Upper lobe of left lung (tissue), 6 donors: Measurements from ENCODE around the gene BABAM2. TPM values are rescaled to one million over a fixed set of nuclear protein-coding genes. Genes with fewer than 3 reads are reported as not detected.
"Not testable (repeated sequence)": the region's sequence is repeated elsewhere in the genome, so short reads cannot be mapped to it uniquely, and the experiment has no call there.

Source experiments
- ATAC-seq, 2 donors: fragments of 200-7000 bp; cut with Tn5 transposase; one replicate each; pipeline ENCODE4 v1.9.1; 2022; ENCODE audit warnings: mild to moderate bottlenecking in 2 of 2, moderate library complexity in 2 of 2; ENCODE audit not compliant: low FRiP score in 2 of 2
- DNase-seq, 2 donors: peaks; one replicate each; pipeline ENCODE4 v3.0.0-alpha.2; 2019 to 2020
- H3K27ac ChIP-seq, 4 donors: fragments of 200-600 bp; sonication (generic); one replicate each; pipeline ENCODE4 v1.5.1; 2016 to 2019
- H3K27me3 ChIP-seq, 4 donors: fragments of 200-600 bp; sonication (generic); one replicate each; pipeline ENCODE4 v1.5.1; 2017 to 2019
- H3K36me3 ChIP-seq, 4 donors: fragments of 200-600 bp; sonication (generic); one replicate each; pipeline ENCODE4 v1.5.1; 2016 to 2019
- H3K4me1 ChIP-seq, 4 donors: fragments of 200-600 bp; sonication (generic); one replicate each; pipeline ENCODE4 v1.5.1; 2018 to 2019
- H3K4me3 ChIP-seq, 4 donors: fragments of 200-600 bp; sonication (generic); one replicate each; pipeline ENCODE4 v1.5.1; 2017 to 2019; ENCODE audit warnings: mild to moderate bottlenecking in 2 of 4, moderate library complexity in 1 of 4
- H3K9me3 ChIP-seq, 4 donors: fragments of 200-600 bp; sonication (generic); one replicate each; pipeline ENCODE4 v1.5.1; 2018 to 2019
- CTCF ChIP-seq, 6 experiments: fragments of 450-650 bp in 4 of 6; fragments of 200-600 bp in 2 of 6; sonication (generic) in 2 of 6; IDR thresholded peaks; one replicate each; pipeline ENCODE4 v1.5.1; 2016 to 2019; ENCODE audit warnings: antibody characterized with exemption in 6 of 6
- EP300 ChIP-seq, 4 donors: sonication (generic); formaldehyde crosslinking; IDR thresholded peaks; one replicate each; pipeline ENCODE4 v1.5.1; 2017; ENCODE audit warnings: antibody characterized with exemption in 4 of 4, control low read depth in 2 of 4
- POLR2A ChIP-seq, 4 donors: fragments of 450-650 bp; IDR thresholded peaks; one replicate each; pipeline ENCODE4 v1.5.1; 2016 to 2017; ENCODE audit warnings: antibody characterized with exemption in 4 of 4, mild to moderate bottlenecking in 2 of 4
- POLR2AphosphoS5 ChIP-seq, 2 donors: sonication (generic); formaldehyde crosslinking; IDR thresholded peaks; one replicate each; pipeline ENCODE4 v1.5.1; 2017; ENCODE audit warnings: antibody characterized with exemption in 2 of 2
- WGBS, 2 donors: methylation state at CpG; one replicate each; pipeline ENCODE4 v1.1.5; 2017 to 2018; 5-methylcytosine and 5-hydroxymethylcytosine counted together
- total RNA-seq, 6 donors: library from RNA; depleted of rRNA in 4 of 6; stranded (reverse); fragments of >200 nt in 4 of 6; gene quantifications; one replicate each; pipeline versions ENCODE4 v1.1.0 to v1.2.1, GENCODE V29; 2016 to 2021
- donor health status: DM: no; HTN: no; CAD: no; lungs with moderate emphysema.
- donor health status: DM: no; HTN: yes; CAD: no; lungs with severe emphysema.

The BABAM2 gene
- total RNA-seq, 6 donors from 2014 or later, result 23.0 to 44.0 (median 38.2) TPM

DNA sequence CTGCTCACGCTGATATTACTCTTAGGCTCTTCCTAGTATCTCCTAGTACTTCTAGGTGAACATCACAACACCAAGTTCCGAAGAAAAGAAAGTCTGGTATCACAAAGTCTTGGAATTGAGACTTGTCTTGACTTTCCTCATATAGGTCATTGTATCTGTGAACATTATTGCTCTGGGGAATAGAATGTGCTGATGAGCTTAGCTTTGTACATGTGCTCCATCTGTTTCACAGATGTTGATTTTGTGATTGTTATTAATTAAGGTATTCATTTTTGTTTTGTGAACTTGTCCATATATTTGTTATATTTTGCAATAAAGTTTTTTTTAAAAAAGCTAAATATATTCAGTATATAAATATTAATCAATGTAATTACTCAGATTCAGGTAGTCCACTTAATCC is 111.7 kb downstream of the BABAM2 start:
- ATAC-seq (no peak), DNase-seq (no peak)
- H3K4me3 ChIP-seq, result no peak overlapping the region
- 98 to 100% methylated on average over 2 of the region's 2 CpGs for WGBS, 2 donors
- no peaks in the 10 kb centered on the region for H3K4me1 ChIP-seq
- no peaks in the 10 kb centered on the region for H3K27me3 ChIP-seq
- H3K9me3 ChIP-seq, result no peaks in the 10 kb centered on the region
- no peak overlapping the region for H3K27ac ChIP-seq
- H3K36me3 ChIP-seq, result no peaks in the 10 kb centered on the region
- TF ChIP-seq POLR2A (IDR thresholded peaks at IDR 0.05) (no peak), CTCF (IDR thresholded peaks at IDR 0.05) (no peak), EP300 (IDR thresholded peaks at IDR 0.05) (no peak), POLR2AphosphoS5 (IDR thresholded peaks at IDR 0.05) (no peak)

- WGBS, 2 donors, result 58 to 65% methylated on average over 2 of the region's 2 CpGs
- DNase-seq (no peak), ATAC-seq (no peak)
- TF ChIP-seq CTCF (IDR thresholded peaks at IDR 0.05), result no peak
- TF ChIP-seq POLR2A (IDR thresholded peaks at IDR 0.05), result no peak
- no peak for TF ChIP-seq POLR2AphosphoS5 (IDR thresholded peaks at IDR 0.05)
- no peak for TF ChIP-seq EP300 (IDR thresholded peaks at IDR 0.05)
- Histone ChIP-seq H3K9me3 (no peaks in the 10 kb centered on the region), H3K4me3 (no peak overlapping the region), H3K36me3 (no peaks in the 10 kb centered on the region), H3K4me1 (no peaks in the 10 kb centered on the region), H3K27me3 (no peaks in the 10 kb centered on the region), H3K27ac (no peak overlapping the region)
These were observed 113.6 kb downstream of the BABAM2 start for GRCh38 chr2:28004086-28004485.

- no peak for ATAC-seq
- no peaks in the 10 kb centered on the region for H3K9me3 ChIP-seq
- no peak for TF ChIP-seq CTCF (IDR thresholded peaks at IDR 0.05)
- no peak for TF ChIP-seq POLR2A (IDR thresholded peaks at IDR 0.05)
- TF ChIP-seq EP300 (IDR thresholded peaks at IDR 0.05), result no peak
- TF ChIP-seq POLR2AphosphoS5 (IDR thresholded peaks at IDR 0.05), result no peak
- H3K36me3 ChIP-seq, result no peaks in the 10 kb centered on the region
- H3K27ac ChIP-seq, result no peak overlapping the region
- H3K4me1 ChIP-seq, result peaks cover 0 to 4% (median 0%) of the 10 kb centered on the region in 4 donors
- H3K27me3 ChIP-seq, result no peaks in the 10 kb centered on the region
- H3K4me3 ChIP-seq, result no peak overlapping the region
- no peak for DNase-seq
These were observed 119.2 kb downstream of the BABAM2 start for GRCh38 chr2:28009732-28010131.

- Histone ChIP-seq H3K36me3 (no peaks in the 10 kb centered on the region), H3K27me3 (no peaks in the 10 kb centered on the region), H3K27ac (no peak overlapping the region), H3K4me1 (peaks cover 0 to 4% (median 0%) of the 10 kb centered on the region in 4 donors), H3K9me3 (no peaks in the 10 kb centered on the region), H3K4me3 (no peak overlapping the region)
- ATAC-seq, result no peak
- no peak for DNase-seq
- TF ChIP-seq EP300 (IDR thresholded peaks at IDR 0.05) (no peak), POLR2AphosphoS5 (IDR thresholded peaks at IDR 0.05) (no peak), POLR2A (IDR thresholded peaks at IDR 0.05) (no peak), CTCF (IDR thresholded peaks at IDR 0.05) (no peak)
- 89 to 90% methylated on average over 3 of the region's 3 CpGs for WGBS, 2 donors
These were observed 120.8 kb downstream of the BABAM2 start for GRCh38 chr2:28011322-28011737.

DNA sequence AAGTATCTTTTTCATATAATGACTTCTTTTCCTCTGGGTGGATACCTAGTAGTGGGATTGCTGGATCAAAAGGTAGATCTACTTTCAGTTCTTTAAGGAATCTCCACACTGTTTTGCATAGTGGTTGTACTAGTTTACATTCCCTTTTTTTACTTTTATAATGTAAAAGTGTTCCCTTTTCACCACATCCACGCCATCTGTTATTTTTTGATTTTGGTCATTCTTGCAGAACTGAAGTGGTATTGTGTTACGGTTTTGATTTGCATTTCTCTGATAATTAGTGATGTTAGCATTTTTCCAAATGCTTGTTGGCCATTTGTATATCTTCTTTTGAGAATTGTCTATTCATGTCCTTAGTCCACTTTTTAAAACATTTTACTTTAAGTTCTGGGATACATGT is 127.9 kb downstream of the BABAM2 start:
- WGBS, 2 donors, result 97 to 100% methylated on average over 2 of the region's 2 CpGs

GRCh38 chr2:28019521-28019920 is 129.0 kb downstream of the BABAM2 start:
- H3K36me3 ChIP-seq, ATAC-seq, H3K27me3 ChIP-seq, H3K4me1 ChIP-seq, H3K27ac ChIP-seq, DNase-seq, H3K4me3 ChIP-seq, H3K9me3 ChIP-seq: not testable (repeated sequence)
- WGBS, 2 donors, result 96 to 98% methylated on average over 2 of the region's 2 CpGs

More for the DNA sequence above, 127.9 kb downstream of the BABAM2 start:
- not testable (repeated sequence) for DNase-seq, H3K9me3 ChIP-seq, H3K4me3 ChIP-seq, ATAC-seq, H3K36me3 ChIP-seq, H3K27me3 ChIP-seq, H3K27ac ChIP-seq, H3K4me1 ChIP-seq
